ENCODE measurements around the gene CAMK2N1.

DNA sequence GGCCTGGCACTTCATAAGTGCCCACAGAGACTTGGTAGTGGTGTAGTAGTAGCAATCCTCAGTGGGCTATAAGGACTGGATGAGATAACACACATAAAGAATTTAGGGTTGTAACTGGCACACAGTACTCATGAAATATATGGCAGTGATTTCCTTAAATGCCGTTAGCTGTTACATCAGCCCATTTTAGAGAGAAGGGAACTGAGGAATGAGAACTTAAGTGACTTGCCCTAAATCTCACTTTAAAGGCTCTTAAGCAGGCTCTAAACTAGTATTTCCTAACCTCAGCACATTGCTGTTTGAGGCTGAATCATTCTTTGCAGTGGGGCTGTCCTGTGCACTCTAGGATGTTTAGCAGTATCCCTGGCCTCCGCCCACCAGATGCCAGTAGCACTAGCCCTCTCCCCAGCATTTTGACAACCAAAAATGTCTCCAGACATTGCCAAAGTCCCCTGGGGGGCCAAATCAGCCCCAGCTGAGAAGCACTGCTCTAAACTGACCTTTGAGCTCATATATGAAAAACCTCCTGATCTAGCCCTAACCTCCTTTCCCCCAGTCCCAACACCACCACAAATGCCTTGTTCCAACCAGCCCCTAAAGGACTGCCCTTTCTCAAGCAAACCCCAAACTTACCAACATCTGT, 11.6 kb downstream of the CAMK2N1 start:
- TF ChIP-seq FOXA1 (IDR thresholded peaks at IDR 0.05) (no peak), BHLHE40 (IDR thresholded peaks at IDR 0.05; ENCODE audit: borderline replicate concordance) (no peak), FOXK2 (IDR thresholded peaks at IDR 0.05) (no peak), L3MBTL2 (conservative IDR thresholded peaks at IDR 0.05) (no peak), SP1 (IDR thresholded peaks at IDR 0.05) (no peak), FOXM1 (IDR thresholded peaks at IDR 0.05; ENCODE audit: borderline replicate concordance) (no peak)
